Upper lobe of left lung (tissue), 6 donors: Measurements from ENCODE around the gene ZNF391. TPM values are rescaled to one million over a fixed set of nuclear protein-coding genes. Genes with fewer than 3 reads are reported as not detected.

Source experiments
- ATAC-seq, 2 donors: fragments of 200-7000 bp; cut with Tn5 transposase; one replicate each; pipeline ENCODE4 v1.9.1; 2022; ENCODE audit warnings: mild to moderate bottlenecking in 2 of 2, moderate library complexity in 2 of 2; ENCODE audit not compliant: low FRiP score in 2 of 2
- DNase-seq, 2 donors: peaks; one replicate each; pipeline ENCODE4 v3.0.0-alpha.2; 2019 to 2020
- H3K27ac ChIP-seq, 4 donors: fragments of 200-600 bp; sonication (generic); one replicate each; pipeline ENCODE4 v1.5.1; 2016 to 2019
- H3K27me3 ChIP-seq, 4 donors: fragments of 200-600 bp; sonication (generic); one replicate each; pipeline ENCODE4 v1.5.1; 2017 to 2019
- H3K36me3 ChIP-seq, 4 donors: fragments of 200-600 bp; sonication (generic); one replicate each; pipeline ENCODE4 v1.5.1; 2016 to 2019
- H3K4me1 ChIP-seq, 4 donors: fragments of 200-600 bp; sonication (generic); one replicate each; pipeline ENCODE4 v1.5.1; 2018 to 2019
- H3K4me3 ChIP-seq, 4 donors: fragments of 200-600 bp; sonication (generic); one replicate each; pipeline ENCODE4 v1.5.1; 2017 to 2019; ENCODE audit warnings: mild to moderate bottlenecking in 2 of 4, moderate library complexity in 1 of 4
- H3K9me3 ChIP-seq, 4 donors: fragments of 200-600 bp; sonication (generic); one replicate each; pipeline ENCODE4 v1.5.1; 2018 to 2019
- CTCF ChIP-seq, 6 experiments: fragments of 450-650 bp in 4 of 6; fragments of 200-600 bp in 2 of 6; sonication (generic) in 2 of 6; IDR thresholded peaks; one replicate each; pipeline ENCODE4 v1.5.1; 2016 to 2019; ENCODE audit warnings: antibody characterized with exemption in 6 of 6
- EP300 ChIP-seq, 4 donors: sonication (generic); formaldehyde crosslinking; IDR thresholded peaks; one replicate each; pipeline ENCODE4 v1.5.1; 2017; ENCODE audit warnings: antibody characterized with exemption in 4 of 4, control low read depth in 2 of 4
- POLR2A ChIP-seq, 4 donors: fragments of 450-650 bp; IDR thresholded peaks; one replicate each; pipeline ENCODE4 v1.5.1; 2016 to 2017; ENCODE audit warnings: antibody characterized with exemption in 4 of 4, mild to moderate bottlenecking in 2 of 4
- POLR2AphosphoS5 ChIP-seq, 2 donors: sonication (generic); formaldehyde crosslinking; IDR thresholded peaks; one replicate each; pipeline ENCODE4 v1.5.1; 2017; ENCODE audit warnings: antibody characterized with exemption in 2 of 2
- WGBS, 2 donors: methylation state at CpG; one replicate each; pipeline ENCODE4 v1.1.5; 2017 to 2018; 5-methylcytosine and 5-hydroxymethylcytosine counted together
- small RNA-seq, 4 donors: library from RNA; depleted of rRNA; stranded (forward); fragments of <200 nt; gene quantifications; one replicate each; pipeline ENCODE3, GENCODE V24; 2016
- total RNA-seq, 6 donors: library from RNA; depleted of rRNA in 4 of 6; stranded (reverse); fragments of >200 nt in 4 of 6; gene quantifications; one replicate each; pipeline versions ENCODE4 v1.1.0 to v1.2.1, GENCODE V29; 2016 to 2021
- donor health status: DM: no; HTN: no; CAD: no; lungs with moderate emphysema.
- donor health status: DM: no; HTN: yes; CAD: no; lungs with severe emphysema.

ZNF391 gene
- total RNA-seq, 6 donors from 2014 or later = 0.91 to 5.8 (median 2.4) TPM

GRCh38 chr6:27442932-27443331 lies 54.4 kb downstream of the ZNF391 start:
- no peak overlapping the region for H3K27ac ChIP-seq
- H3K36me3 ChIP-seq = no peaks in the 10 kb centered on the region
- 88 to 96% methylated on average over 1 of the region's 1 CpG for WGBS, 2 donors
- no peaks in the 10 kb centered on the region for H3K4me1 ChIP-seq
- H3K27me3 ChIP-seq = no peaks in the 10 kb centered on the region
- DNase-seq = no peak
- ATAC-seq = no peak
- no peak for TF ChIP-seq POLR2A (IDR thresholded peaks at IDR 0.05)
- TF ChIP-seq EP300 (IDR thresholded peaks at IDR 0.05) = no peak
- no peak for TF ChIP-seq CTCF (IDR thresholded peaks at IDR 0.05)
- TF ChIP-seq POLR2AphosphoS5 (IDR thresholded peaks at IDR 0.05) = no peak
- H3K9me3 ChIP-seq = peaks cover 6 to 55% (median 25%) of the 10 kb centered on the region in 4 donors
- H3K4me3 ChIP-seq = no peak overlapping the region

GRCh38 chr6:27448456-27448855 lies 59.9 kb downstream of the ZNF391 start:
- Histone ChIP-seq H3K27me3 (no peaks in the 10 kb centered on the region), H3K36me3 (peaks cover 13 to 33% (median 23%) of the 10 kb centered on the region in 4 donors), H3K27ac (no peak overlapping the region), H3K4me3 (no peak overlapping the region), H3K4me1 (no peaks in the 10 kb centered on the region), H3K9me3 (peaks cover 49 to 83% (median 78%) of the 10 kb centered on the region in 4 donors)
- no peak for DNase-seq
- ATAC-seq = no peak
- no peak for TF ChIP-seq EP300 (IDR thresholded peaks at IDR 0.05)
- TF ChIP-seq CTCF (IDR thresholded peaks at IDR 0.05) = no peak
- TF ChIP-seq POLR2AphosphoS5 (IDR thresholded peaks at IDR 0.05) = no peak
- TF ChIP-seq POLR2A (IDR thresholded peaks at IDR 0.05) = no peak
- 97 to 100% methylated on average over 1 of the region's 1 CpG for WGBS, 2 donors

GRCh38 chr6:27451660-27452390 lies 63.3 kb downstream of the ZNF391 start:
- Histone ChIP-seq H3K9me3 (peaks cover 62 to 98% (median 91%) of the 10 kb centered on the region in 4 donors), H3K4me1 (no peaks in the 10 kb centered on the region), H3K27ac (no peak overlapping the region), H3K27me3 (no peaks in the 10 kb centered on the region), H3K36me3 (peaks cover 43 to 67% (median 57%) of the 10 kb centered on the region in 4 donors), H3K4me3 (no peak overlapping the region)
- WGBS, 2 donors = 97 to 98% methylated on average over 9 of the region's 9 CpGs
- DNase-seq (no peak), ATAC-seq (no peak)
- TF ChIP-seq POLR2A (IDR thresholded peaks at IDR 0.05) = no peak
- TF ChIP-seq EP300 (IDR thresholded peaks at IDR 0.05) = no peak
- no peak for TF ChIP-seq CTCF (IDR thresholded peaks at IDR 0.05)
- no peak for TF ChIP-seq POLR2AphosphoS5 (IDR thresholded peaks at IDR 0.05)

GRCh38 chr6:27452496-27452897 lies 63.9 kb downstream of the ZNF391 start:
- Histone ChIP-seq H3K9me3 (peaks cover 64 to 96% (median 90%) of the 10 kb centered on the region in 4 donors), H3K36me3 (peaks cover 47 to 74% (median 63%) of the 10 kb centered on the region in 4 donors), H3K4me3 (no peak overlapping the region), H3K4me1 (no peaks in the 10 kb centered on the region), H3K27ac (no peak overlapping the region), H3K27me3 (no peaks in the 10 kb centered on the region)
- TF ChIP-seq POLR2A (IDR thresholded peaks at IDR 0.05) (no peak), CTCF (IDR thresholded peaks at IDR 0.05) (no peak), EP300 (IDR thresholded peaks at IDR 0.05) (no peak), POLR2AphosphoS5 (IDR thresholded peaks at IDR 0.05) (no peak)
- no peak for DNase-seq
- WGBS, 2 donors = 96 to 98% methylated on average over 3 of the region's 3 CpGs
- no peak for ATAC-seq

Small RNA genes lying within 50 kb of the gene (small RNA-seq; reads per million reads assigned to genes)
- gene MCFD2P1 = 0 reads per million in 4 donors

Other genes starting within 250 kb of the ZNF391 start
- gene PRSS16, start 141.1 kb upstream of the ZNF391 start, total RNA-seq = 10 to 100 TPM; 11.9 to 21.0 (median 14.6) TPM
- not detected for gene POM121L2, start 76.5 kb upstream of the ZNF391 start, total RNA-seq
- gene ZNF184, start 84.3 kb downstream of the ZNF391 start, total RNA-seq = 10 to 100 TPM in 1 of 6 donors, 1 to 10 TPM in 5; 3.9 to 14.4 (median 5.1) TPM